Measurements from ENCODE around the gene HPSE. TPM values are rescaled to one million over a fixed set of nuclear protein-coding genes. Genes with fewer than 3 reads are reported as not detected.

The HPSE gene
- total and polyA plus RNA-seq, 9 of the 15 experiments (the other 6 are each of a cell fraction or from before 2014, with no cell fraction given) = 0.01 to 0.42 (median 0.14) TPM; not detected in 1

DNA sequence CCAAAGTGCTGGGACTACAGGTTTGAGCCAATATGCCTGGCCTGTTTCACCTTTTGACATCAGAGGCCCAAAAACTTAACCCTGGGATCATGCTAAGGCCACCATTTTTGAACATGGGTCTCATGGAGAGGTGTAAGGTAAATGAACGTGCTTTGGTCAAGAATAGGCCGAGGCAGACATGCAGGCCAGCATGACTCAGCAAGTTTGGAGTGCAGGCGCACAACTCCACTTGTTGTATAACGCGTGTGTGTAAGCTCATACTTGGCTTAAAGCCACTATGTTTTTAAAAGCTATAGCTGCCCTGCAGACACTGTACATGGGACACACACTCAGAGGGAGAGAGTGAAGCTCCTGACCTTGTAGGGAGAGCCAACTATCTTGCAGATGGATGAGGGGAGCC, 43.8 kb upstream of the HPSE start (continued):
- TF ChIP-seq, protein P1, sequence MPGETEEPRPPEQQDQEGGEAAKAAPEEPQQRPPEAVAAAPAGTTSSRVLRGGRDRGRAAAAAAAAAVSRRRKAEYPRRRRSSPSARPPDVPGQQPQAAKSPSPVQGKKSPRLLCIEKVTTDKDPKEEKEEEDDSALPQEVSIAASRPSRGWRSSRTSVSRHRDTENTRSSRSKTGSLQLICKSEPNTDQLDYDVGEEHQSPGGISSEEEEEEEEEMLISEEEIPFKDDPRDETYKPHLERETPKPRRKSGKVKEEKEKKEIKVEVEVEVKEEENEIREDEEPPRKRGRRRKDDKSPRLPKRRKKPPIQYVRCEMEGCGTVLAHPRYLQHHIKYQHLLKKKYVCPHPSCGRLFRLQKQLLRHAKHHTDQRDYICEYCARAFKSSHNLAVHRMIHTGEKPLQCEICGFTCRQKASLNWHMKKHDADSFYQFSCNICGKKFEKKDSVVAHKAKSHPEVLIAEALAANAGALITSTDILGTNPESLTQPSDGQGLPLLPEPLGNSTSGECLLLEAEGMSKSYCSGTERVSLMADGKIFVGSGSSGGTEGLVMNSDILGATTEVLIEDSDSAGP (CRISPR knock-in tag; IDR thresholded peaks at IDR 0.05) = no peak
- TF ChIP-seq, protein P2, sequence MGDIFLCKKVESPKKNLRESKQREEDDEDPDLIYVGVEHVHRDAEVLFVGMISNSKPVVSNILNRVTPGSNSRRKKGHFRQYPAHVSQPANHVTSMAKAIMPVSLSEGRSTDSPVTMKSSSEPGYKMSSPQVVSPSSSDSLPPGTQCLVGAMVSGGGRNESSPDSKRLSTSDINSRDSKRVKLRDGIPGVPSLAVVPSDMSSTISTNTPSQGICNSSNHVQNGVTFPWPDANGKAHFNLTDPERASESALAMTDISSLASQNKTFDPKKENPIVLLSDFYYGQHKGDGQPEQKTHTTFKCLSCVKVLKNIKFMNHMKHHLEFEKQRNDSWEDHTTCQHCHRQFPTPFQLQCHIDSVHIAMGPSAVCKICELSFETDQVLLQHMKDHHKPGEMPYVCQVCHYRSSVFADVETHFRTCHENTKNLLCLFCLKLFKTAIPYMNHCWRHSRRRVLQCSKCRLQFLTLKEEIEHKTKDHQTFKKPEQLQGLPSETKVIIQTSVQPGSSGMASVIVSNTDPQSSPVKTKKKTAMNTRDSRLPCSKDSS (IDR thresholded peaks at IDR 0.05; ENCODE audit: low read depth, partially characterized antibody) = peak; percentile 42
- TF ChIP-seq ZFP36 (IDR thresholded peaks at IDR 0.05; ENCODE audit: low read depth, low read length, partially characterized antibody) (peak; percentile 81), ZNF354B (CRISPR knock-in tag; IDR thresholded peaks at IDR 0.05) (no peak), TRIM24 (IDR thresholded peaks at IDR 0.05) (peak in 1 of 2 experiments; percentile 41; a peak in 1 of 4 replicates), CBX5 (IDR thresholded peaks at IDR 0.05; ENCODE audit: borderline replicate concordance, low read depth) (peak; percentile 96), NELFE (IDR thresholded peaks at IDR 0.05; ENCODE audit: insufficient read depth, insufficient read length) (no peak), C11orf30 (IDR thresholded peaks at IDR 0.05; ENCODE audit: low read depth) (0 out of 2 replicates have a peak, but pooled peaks have one; percentile 17), MAFK (IDR thresholded peaks at IDR 0.05; ENCODE audit: low read length) (peak; percentile 50; the same call in 1 of the 2 replicates), MAFG (tag; conservative IDR thresholded peaks at IDR 0.05) (peak; percentile 66)
- TF ChIP-seq, protein P3, sequence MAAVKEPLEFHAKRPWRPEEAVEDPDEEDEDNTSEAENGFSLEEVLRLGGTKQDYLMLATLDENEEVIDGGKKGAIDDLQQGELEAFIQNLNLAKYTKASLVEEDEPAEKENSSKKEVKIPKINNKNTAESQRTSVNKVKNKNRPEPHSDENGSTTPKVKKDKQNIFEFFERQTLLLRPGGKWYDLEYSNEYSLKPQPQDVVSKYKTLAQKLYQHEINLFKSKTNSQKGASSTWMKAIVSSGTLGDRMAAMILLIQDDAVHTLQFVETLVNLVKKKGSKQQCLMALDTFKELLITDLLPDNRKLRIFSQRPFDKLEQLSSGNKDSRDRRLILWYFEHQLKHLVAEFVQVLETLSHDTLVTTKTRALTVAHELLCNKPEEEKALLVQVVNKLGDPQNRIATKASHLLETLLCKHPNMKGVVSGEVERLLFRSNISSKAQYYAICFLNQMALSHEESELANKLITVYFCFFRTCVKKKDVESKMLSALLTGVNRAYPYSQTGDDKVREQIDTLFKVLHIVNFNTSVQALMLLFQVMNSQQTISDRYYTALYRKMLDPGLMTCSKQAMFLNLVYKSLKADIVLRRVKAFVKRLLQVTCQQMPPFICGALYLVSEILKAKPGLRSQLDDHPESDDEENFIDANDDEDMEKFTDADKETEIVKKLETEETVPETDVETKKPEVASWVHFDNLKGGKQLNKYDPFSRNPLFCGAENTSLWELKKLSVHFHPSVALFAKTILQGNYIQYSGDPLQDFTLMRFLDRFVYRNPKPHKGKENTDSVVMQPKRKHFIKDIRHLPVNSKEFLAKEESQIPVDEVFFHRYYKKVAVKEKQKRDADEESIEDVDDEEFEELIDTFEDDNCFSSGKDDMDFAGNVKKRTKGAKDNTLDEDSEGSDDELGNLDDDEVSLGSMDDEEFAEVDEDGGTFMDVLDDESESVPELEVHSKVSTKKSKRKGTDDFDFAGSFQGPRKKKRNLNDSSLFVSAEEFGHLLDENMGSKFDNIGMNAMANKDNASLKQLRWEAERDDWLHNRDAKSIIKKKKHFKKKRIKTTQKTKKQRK (IDR thresholded peaks at IDR 0.05; ENCODE audit: borderline replicate concordance, low read depth, low read length) = peak; percentile 88

Data from K562 (cell line).